Upper lobe of left lung (tissue), 6 donors: ENCODE data around the gene OPRL1. TPM values are rescaled to one million over a fixed set of nuclear protein-coding genes. Genes with fewer than 3 reads are reported as not detected.

Experiments
- ATAC-seq, 2 donors: fragments of 200-7000 bp; cut with Tn5 transposase; one replicate each; pipeline ENCODE4 v1.9.1; 2022; ENCODE audit warnings: mild to moderate bottlenecking in 2 of 2, moderate library complexity in 2 of 2; ENCODE audit not compliant: low FRiP score in 2 of 2
- DNase-seq, 2 donors: peaks; one replicate each; pipeline ENCODE4 v3.0.0-alpha.2; 2019 to 2020
- H3K27ac ChIP-seq, 4 donors: fragments of 200-600 bp; sonication (generic); one replicate each; pipeline ENCODE4 v1.5.1; 2016 to 2019
- H3K27me3 ChIP-seq, 4 donors: fragments of 200-600 bp; sonication (generic); one replicate each; pipeline ENCODE4 v1.5.1; 2017 to 2019
- H3K36me3 ChIP-seq, 4 donors: fragments of 200-600 bp; sonication (generic); one replicate each; pipeline ENCODE4 v1.5.1; 2016 to 2019
- H3K4me1 ChIP-seq, 4 donors: fragments of 200-600 bp; sonication (generic); one replicate each; pipeline ENCODE4 v1.5.1; 2018 to 2019
- H3K4me3 ChIP-seq, 4 donors: fragments of 200-600 bp; sonication (generic); one replicate each; pipeline ENCODE4 v1.5.1; 2017 to 2019; ENCODE audit warnings: mild to moderate bottlenecking in 2 of 4, moderate library complexity in 1 of 4
- H3K9me3 ChIP-seq, 4 donors: fragments of 200-600 bp; sonication (generic); one replicate each; pipeline ENCODE4 v1.5.1; 2018 to 2019
- EP300 ChIP-seq, 4 donors: sonication (generic); formaldehyde crosslinking; IDR thresholded peaks; one replicate each; pipeline ENCODE4 v1.5.1; 2017; ENCODE audit warnings: antibody characterized with exemption in 4 of 4, control low read depth in 2 of 4
- POLR2A ChIP-seq, 4 donors: fragments of 450-650 bp; IDR thresholded peaks; one replicate each; pipeline ENCODE4 v1.5.1; 2016 to 2017; ENCODE audit warnings: antibody characterized with exemption in 4 of 4, mild to moderate bottlenecking in 2 of 4
- POLR2AphosphoS5 ChIP-seq, 2 donors: sonication (generic); formaldehyde crosslinking; IDR thresholded peaks; one replicate each; pipeline ENCODE4 v1.5.1; 2017; ENCODE audit warnings: antibody characterized with exemption in 2 of 2
- WGBS, 2 donors: methylation state at CpG; one replicate each; pipeline ENCODE4 v1.1.5; 2017 to 2018; 5-methylcytosine and 5-hydroxymethylcytosine counted together
- total RNA-seq, 6 donors: library from RNA; depleted of rRNA in 4 of 6; stranded (reverse); fragments of >200 nt in 4 of 6; gene quantifications; one replicate each; pipeline versions ENCODE4 v1.1.0 to v1.2.1, GENCODE V29; 2016 to 2021
- TF ChIP-seq, protein P1 (sequence below), 6 experiments: fragments of 450-650 bp in 4 of 6; fragments of 200-600 bp in 2 of 6; sonication (generic) in 2 of 6; IDR thresholded peaks; one replicate each; pipeline ENCODE4 v1.5.1; 2016 to 2019; ENCODE audit warnings: antibody characterized with exemption in 6 of 6
- donor health status: DM: no; HTN: no; CAD: no; lungs with moderate emphysema.
- donor health status: DM: no; HTN: yes; CAD: no; lungs with severe emphysema.

Gene OPRL1
- total RNA-seq, 6 donors from 2014 or later = 1.7 to 3.1 (median 2.6) TPM

DNA sequence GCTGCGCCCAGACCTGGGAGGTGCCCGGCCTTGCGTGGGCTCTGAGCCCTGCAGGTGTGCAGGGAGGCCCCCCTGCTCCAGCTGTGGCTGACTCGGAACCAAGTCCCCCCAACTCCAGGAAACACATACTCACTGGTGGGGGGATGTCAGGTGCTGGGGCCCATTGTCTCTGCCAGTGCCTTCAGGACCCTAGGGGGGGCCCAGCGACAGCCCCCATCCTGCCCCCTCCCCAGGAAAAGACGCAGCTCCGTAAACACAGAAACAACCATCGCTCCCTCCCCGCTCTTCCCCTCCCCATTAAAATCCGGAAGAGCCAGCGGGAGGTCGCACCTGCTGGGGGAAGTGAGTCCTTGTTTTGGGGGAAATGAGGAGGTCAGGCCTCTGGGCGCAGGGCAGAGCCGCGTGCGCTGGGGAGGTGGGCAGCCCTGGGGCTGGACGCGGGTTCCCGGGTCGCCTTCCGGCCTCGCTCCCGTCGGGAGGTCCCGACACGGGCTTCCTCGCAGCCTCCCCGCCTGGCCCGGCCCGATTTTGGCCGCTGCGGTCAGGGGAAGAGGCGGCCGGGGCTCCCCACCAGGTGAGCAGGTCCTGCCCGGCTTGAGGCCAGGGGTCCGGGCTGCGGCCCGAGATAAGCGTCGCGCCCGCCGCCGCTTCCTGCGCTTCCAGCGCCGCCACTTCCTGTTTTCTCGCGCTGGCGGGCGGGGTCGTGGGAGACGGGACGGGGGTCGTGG, 37.7 kb upstream of the OPRL1 start:
- H3K36me3 ChIP-seq = peaks cover 0 to 10% (median 2%) of the 10 kb centered on the region in 4 donors
- TF ChIP-seq POLR2AphosphoS5 (IDR thresholded peaks at IDR 0.05) = peak in 1 of 2 donors; percentile 26
- TF ChIP-seq, protein P1, sequence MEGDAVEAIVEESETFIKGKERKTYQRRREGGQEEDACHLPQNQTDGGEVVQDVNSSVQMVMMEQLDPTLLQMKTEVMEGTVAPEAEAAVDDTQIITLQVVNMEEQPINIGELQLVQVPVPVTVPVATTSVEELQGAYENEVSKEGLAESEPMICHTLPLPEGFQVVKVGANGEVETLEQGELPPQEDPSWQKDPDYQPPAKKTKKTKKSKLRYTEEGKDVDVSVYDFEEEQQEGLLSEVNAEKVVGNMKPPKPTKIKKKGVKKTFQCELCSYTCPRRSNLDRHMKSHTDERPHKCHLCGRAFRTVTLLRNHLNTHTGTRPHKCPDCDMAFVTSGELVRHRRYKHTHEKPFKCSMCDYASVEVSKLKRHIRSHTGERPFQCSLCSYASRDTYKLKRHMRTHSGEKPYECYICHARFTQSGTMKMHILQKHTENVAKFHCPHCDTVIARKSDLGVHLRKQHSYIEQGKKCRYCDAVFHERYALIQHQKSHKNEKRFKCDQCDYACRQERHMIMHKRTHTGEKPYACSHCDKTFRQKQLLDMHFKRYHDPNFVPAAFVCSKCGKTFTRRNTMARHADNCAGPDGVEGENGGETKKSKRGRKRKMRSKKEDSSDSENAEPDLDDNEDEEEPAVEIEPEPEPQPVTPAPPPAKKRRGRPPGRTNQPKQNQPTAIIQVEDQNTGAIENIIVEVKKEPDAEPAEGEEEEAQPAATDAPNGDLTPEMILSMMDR (IDR thresholded peaks at IDR 0.05) = no peak
- peak overlapping the region; percentile 36 to 51 (median 47) for H3K4me3 ChIP-seq
- H3K4me1 ChIP-seq = peaks cover 45 to 70% (median 55%) of the 10 kb centered on the region in 4 donors
- no peaks in the 10 kb centered on the region for H3K9me3 ChIP-seq
- H3K27me3 ChIP-seq = peaks cover 0 to 34% (median 12%) of the 10 kb centered on the region in 4 donors
- 1% methylated on average over 20 of the region's 55 CpGs; no CpG with 5 or more reads in 1 of the 2 donors for WGBS, 2 donors
- peak overlapping the region; percentile 64 to 89 (median 82) for H3K27ac ChIP-seq
- DNase-seq (peak in 1 of 2 donors; percentile 89), ATAC-seq (no peak)

DNA sequence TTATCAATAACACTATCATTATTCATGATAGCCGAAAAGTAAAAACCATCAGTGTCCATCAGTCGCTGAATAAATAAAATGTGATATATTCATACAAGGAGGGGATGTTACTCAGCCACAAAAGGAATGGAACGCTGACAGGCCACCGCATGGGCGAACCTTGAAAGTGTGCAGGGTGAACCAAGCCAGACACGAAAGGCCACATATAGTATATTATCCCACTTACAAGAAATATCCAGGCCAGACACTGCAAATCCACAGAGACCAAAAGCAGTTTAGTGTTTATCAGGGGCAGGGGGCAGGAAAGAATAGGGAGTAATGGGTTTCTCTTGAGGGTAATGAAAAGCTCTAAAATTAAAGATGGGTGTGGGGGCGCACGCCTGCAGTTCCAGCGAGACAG, 36.1 kb upstream of the OPRL1 start:
- no peak for TF ChIP-seq EP300 (IDR thresholded peaks at IDR 0.05)
- TF ChIP-seq POLR2AphosphoS5 (IDR thresholded peaks at IDR 0.05) = no peak
- TF ChIP-seq POLR2A (IDR thresholded peaks at IDR 0.05) = no peak
- TF ChIP-seq, protein P1 (IDR thresholded peaks at IDR 0.05) = no peak
- Histone ChIP-seq H3K4me1 (peaks cover 36 to 65% (median 42%) of the 10 kb centered on the region in 4 donors), H3K4me3 (no peak overlapping the region), H3K27me3 (peaks cover 0 to 36% (median 16%) of the 10 kb centered on the region in 4 donors), H3K36me3 (peaks cover 0 to 17% (median 7%) of the 10 kb centered on the region in 4 donors), H3K9me3 (no peaks in the 10 kb centered on the region), H3K27ac (peak overlapping the region in 2 of 4 donors; percentile 38 to 88)
- ATAC-seq (no peak), DNase-seq (no peak)
- WGBS, 2 donors = 85 to 87% methylated on average over 9 of the region's 9 CpGs

DNA sequence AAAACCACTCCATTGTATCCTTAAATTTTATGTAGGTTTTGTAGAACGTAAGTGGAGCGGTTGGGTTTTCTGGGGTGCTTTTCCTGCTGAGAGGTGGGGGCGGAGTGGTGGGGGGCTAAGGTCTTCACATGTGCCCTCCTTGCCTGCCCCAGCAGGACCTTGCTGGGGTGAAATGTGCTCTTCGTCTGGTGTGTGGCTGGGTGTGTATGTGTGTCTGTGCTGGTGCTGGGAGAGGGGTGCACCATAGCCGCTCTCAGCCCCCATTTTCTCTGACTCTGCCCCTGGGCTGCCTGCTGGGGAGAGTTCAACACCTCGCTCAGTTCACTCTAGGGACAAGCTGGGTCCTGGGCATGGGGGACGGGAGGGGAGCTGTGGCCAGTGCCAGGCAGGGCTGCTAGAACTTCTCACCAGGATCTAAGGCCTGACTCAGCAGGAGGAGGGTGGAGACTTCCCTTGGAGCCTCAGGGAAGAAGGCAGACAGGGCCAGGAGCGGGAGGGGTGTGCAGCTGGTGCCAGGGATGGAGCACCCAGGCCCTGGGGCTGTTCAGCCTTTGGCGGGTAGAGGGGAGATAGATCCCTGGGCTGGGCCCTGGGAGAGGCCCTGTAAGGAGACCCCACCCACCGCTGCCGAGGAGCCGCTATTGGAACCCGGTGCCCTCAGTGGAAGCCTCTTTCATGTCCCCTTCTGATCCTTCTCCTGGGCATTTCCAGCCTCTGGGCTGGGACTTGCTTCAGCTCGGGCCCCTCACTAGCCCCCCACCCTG, 35.2 kb upstream of the OPRL1 start:
- H3K4me3 ChIP-seq = peak overlapping the region in 2 of 4 donors; percentile 4 to 66
- TF ChIP-seq, protein P1 (IDR thresholded peaks at IDR 0.05) = no peak
- TF ChIP-seq EP300 (IDR thresholded peaks at IDR 0.05) (no peak), POLR2AphosphoS5 (IDR thresholded peaks at IDR 0.05) (peak in 1 of 2 donors; percentile 38), POLR2A (IDR thresholded peaks at IDR 0.05) (no peak)
- DNase-seq (peak in 1 of 2 donors; percentile 64), ATAC-seq (peak in 1 of 2 donors; percentile 65)
- H3K4me1 ChIP-seq = peaks cover 29 to 65% (median 37%) of the 10 kb centered on the region in 4 donors
- WGBS, 2 donors = 67 to 77% methylated on average over 12 to 14 of the region's 14 CpGs
- H3K27me3 ChIP-seq = peaks cover 0 to 41% (median 19%) of the 10 kb centered on the region in 4 donors
- H3K9me3 ChIP-seq = no peaks in the 10 kb centered on the region
- peak overlapping the region; percentile 56 to 88 (median 68) for H3K27ac ChIP-seq
- peaks cover 0 to 17% (median 7%) of the 10 kb centered on the region in 4 donors for H3K36me3 ChIP-seq

DNA sequence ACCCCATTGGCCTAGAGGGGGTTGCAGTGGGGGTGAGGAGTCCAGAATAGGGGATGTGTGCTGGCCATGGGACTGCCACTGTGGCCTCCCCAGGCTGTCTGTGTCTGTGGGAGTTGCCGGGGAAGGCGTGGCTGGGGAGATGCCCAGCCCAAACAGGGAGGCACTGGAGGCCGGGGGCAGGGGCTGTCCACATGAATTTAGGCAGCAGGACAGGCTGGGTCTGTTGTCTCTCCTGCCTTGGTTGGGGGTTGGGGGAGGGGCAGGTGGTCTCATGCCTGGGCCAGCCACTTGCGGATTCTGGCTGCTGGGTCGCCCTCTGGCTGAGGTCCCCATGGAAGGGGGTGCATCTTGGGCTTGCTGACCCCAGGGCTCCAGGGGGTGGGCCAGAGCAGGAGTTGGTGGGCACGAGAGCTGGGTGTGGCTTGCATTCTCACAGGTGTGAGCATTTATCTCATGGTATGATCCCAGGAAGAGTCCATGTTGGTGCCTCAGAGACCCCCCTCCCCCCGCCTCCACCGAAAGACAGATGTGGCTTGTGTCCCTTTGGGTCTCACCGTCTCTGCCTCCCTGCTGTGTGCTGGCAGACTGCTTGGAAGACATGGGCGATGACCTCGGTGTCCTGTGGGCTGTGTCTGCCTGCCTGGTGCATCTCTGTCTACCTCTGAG, 34.4 kb upstream of the OPRL1 start:
- H3K27ac ChIP-seq = peak overlapping the region; percentile 56 to 88 (median 68)
- no peaks in the 10 kb centered on the region for H3K9me3 ChIP-seq
- peak in 1 of 4 donors; percentile 5 for TF ChIP-seq POLR2A (IDR thresholded peaks at IDR 0.05)
- TF ChIP-seq EP300 (IDR thresholded peaks at IDR 0.05) = no peak
- DNase-seq (peak in 1 of 2 donors; percentile 33), ATAC-seq (peak in 1 of 2 donors; percentile 2)
- H3K27me3 ChIP-seq = peaks cover 0 to 43% (median 20%) of the 10 kb centered on the region in 4 donors
- peaks cover 0 to 17% (median 7%) of the 10 kb centered on the region in 4 donors for H3K36me3 ChIP-seq
- H3K4me3 ChIP-seq = peak overlapping the region in 3 of 4 donors; percentile 4 to 66 (median 40)
- WGBS, 2 donors = 58 to 62% methylated on average over 6 to 11 of the region's 11 CpGs
- peaks cover 27 to 64% (median 36%) of the 10 kb centered on the region in 4 donors for H3K4me1 ChIP-seq
